NB4 (cell line): ENCODE measurements around the gene BUB1.

Source experiments
- CTCF ChIP-seq: IDR thresholded peaks from one replicate; pipeline ENCODE4 v1.5.1; 2012; ENCODE audit warnings: low read depth, low read length
- MAX ChIP-seq: IDR thresholded peaks from 2 replicates; pipeline ENCODE4 v1.6.1; 2011; ENCODE audit warnings: low read depth, low read length
- MYC ChIP-seq: IDR thresholded peaks from 2 replicates; pipeline ENCODE4 v1.6.1; 2011; ENCODE audit warnings: low read depth, low read length
- POLR2A ChIP-seq: IDR thresholded peaks from 2 replicates; pipeline ENCODE4 v1.6.1; 2011; ENCODE audit warnings: mild to moderate bottlenecking; ENCODE audit not compliant: insufficient read length; ENCODE audit errors: extremely low read depth

GRCh38 chr2:110713513-110714362 lies 35.9 kb upstream of the BUB1 start:
- TF ChIP-seq MAX (no peak), POLR2A (no peak), CTCF (no peak), MYC (no peak)
